Astrocyte of the cerebellum (primary cell): ENCODE data around the gene TADA3.

Experiments
- DNase-seq: peaks from one replicate; pipeline ENCODE4 v3.0.0-alpha.2; 2011; ENCODE audit warnings: low read depth
- H3K4me3 ChIP-seq: 2 replicates; pipeline ENCODE4 v1.5.1; 2011; ENCODE audit warnings: mild to moderate bottlenecking, low read depth, low read length, moderate library complexity
- CTCF ChIP-seq: IDR thresholded peaks from 2 replicates; pipeline ENCODE4 v1.5.1; 2012; ENCODE audit warnings: low read length, low read depth, moderate library complexity, mild to moderate bottlenecking; ENCODE audit errors: missing control alignments
- in situ Hi-C: cut with HindIII; loops from 2 replicates; pipeline ENCODE4 v1.10.0; 2017; ENCODE audit warnings: low sequenced_read_pairs

Gene TADA3

GRCh38 chr3:9792405-9793160, at the start of gene TADA3, which contains the start of gene ARPC4:
Gene TADA3, minus strand, starts transcription at chr3:9792473. Its CDS starts 1,007 bp downstream, at chr3:9791466.
Gene ARPC4, plus strand, starts transcription at chr3:9793082. Its CDS starts 40 bp downstream, at chr3:9793122.
- in situ Hi-C loops: no loop called here
- DNase-seq: peak; percentile 92
- H3K4me3 ChIP-seq: peak within 1 kb of the TSS; percentile 97
- no peak for TF ChIP-seq CTCF

- TF ChIP-seq CTCF: no peak
- DNase-seq: no peak
- in situ Hi-C loops: no loop called here
- H3K4me3 ChIP-seq: no peak overlapping the region
Observed at GRCh38 chr3:9841015-9841414, 48.7 kb upstream of the TADA3 start.

GRCh38 chr3:9838856-9839255, 46.6 kb upstream of the TADA3 start:
- no peak for DNase-seq
- in situ Hi-C loops: no loop called here
- TF ChIP-seq CTCF: no peak
- H3K4me3 ChIP-seq: no peak overlapping the region

- TF ChIP-seq CTCF: no peak
- no peak for DNase-seq
- no peak overlapping the region for H3K4me3 ChIP-seq
- in situ Hi-C loops: no loop called here
Observed at GRCh38 chr3:9837701-9838582, 45.7 kb upstream of the TADA3 start.

- in situ Hi-C loops: no loop called here
- no peak overlapping the region for H3K4me3 ChIP-seq
- no peak for TF ChIP-seq CTCF
- DNase-seq: no peak
Observed at GRCh38 chr3:9834520-9835380, 42.5 kb upstream of the TADA3 start.

- DNase-seq: no peak
- no peak for TF ChIP-seq CTCF
- in situ Hi-C loops: no loop called here
- no peak overlapping the region for H3K4me3 ChIP-seq
Observed at GRCh38 chr3:9833078-9833477, 40.8 kb upstream of the TADA3 start.
